ENCODE measurements around the gene FAM171A1.
A peak's percentile ranks its signal among the peaks of the same experiment; 100 is the strongest.

Gene FAM171A1

GRCh38 chr10:15373199-15373598 is 2.1 kb upstream of the FAM171A1 start:
- H2AFZ ChIP-seq (ENCODE audit: low read length) = peak overlapping the region; percentile 38; the same call in 1 of the 2 replicates

DNA sequence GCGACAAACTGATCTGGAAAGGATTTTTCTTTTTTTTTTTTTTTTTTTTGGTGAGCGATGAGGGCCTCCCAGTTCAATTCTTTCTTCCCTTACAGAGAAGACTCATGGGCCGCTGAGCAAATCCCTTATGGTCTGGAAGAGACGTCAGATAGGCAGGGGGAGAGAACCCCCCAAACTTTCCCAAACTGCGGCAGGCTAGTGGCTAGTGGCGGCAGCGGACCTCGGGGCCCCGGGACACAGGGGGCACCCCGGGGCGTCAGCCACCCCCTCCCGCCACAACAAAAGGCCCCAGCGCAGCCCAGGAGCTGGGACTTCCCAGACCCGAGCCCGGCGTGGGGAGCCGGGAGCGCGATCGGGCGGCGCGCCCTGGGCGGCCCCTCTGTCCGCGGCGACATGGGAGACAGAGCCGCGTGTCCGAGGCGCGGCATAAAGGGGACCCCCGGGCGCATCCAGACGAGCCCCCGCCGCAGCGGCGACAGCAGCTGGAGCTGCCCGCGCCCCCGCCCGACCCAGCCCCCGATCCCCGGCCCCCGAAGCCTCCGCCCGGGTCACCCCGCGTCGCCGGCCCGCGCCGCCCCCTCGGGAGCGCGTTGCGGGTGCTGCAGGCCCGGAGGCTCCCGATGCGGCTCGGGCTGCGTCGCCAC is 755 bp downstream of the FAM171A1 start:
- Histone ChIP-seq H3F3A (ENCODE audit: insufficient read depth, low read length) (peaks cover 20% of the 10 kb centered on the region), H4K20me1 (ENCODE audit: insufficient read depth, low read length) (no peaks in the 10 kb centered on the region), H3K27me3 (replicated peaks; ENCODE audit: insufficient read depth, low read length) (no peaks in the 10 kb centered on the region), H3K9ac (ENCODE audit: low read length) (peak overlapping the region; percentile 65; the same call in 1 of the 2 replicates), H3K4me1 (ENCODE audit: low read length) (peaks cover 21% of the 10 kb centered on the region), H3K9me3 (replicated peaks; ENCODE audit: insufficient read depth, low read length) (no peaks in the 10 kb centered on the region), H3K4me2 (ENCODE audit: low read depth, low read length) (peak overlapping the region; percentile 83), H3K4me3 (ENCODE audit: low read length) (peak overlapping the region; percentile 65), H3K79me2 (ENCODE audit: low read length) (peaks cover 16% of the 10 kb centered on the region), H3K9me2 (replicated peaks; ENCODE audit: insufficient read depth, low read length) (no peaks in the 10 kb centered on the region), H2AFZ (ENCODE audit: low read length) (peak overlapping the region; percentile 58; the same call in 1 of the 2 replicates), H3K27ac (ENCODE audit: low read length) (no peak overlapping the region), H3K36me3 (replicated peaks; ENCODE audit: insufficient read depth, low read length) (no peaks in the 10 kb centered on the region)
- no peak for DNase-seq
- TF ChIP-seq EZH2 (optimal IDR thresholded peaks at IDR 0.05; ENCODE audit: low read depth, low read length) = no peak
- no peak for TF ChIP-seq EZH2phosphoT487 (IDR thresholded peaks at IDR 0.05; ENCODE audit: low read length)
- no peak for TF ChIP-seq CTCF (IDR thresholded peaks at IDR 0.05; ENCODE audit: low read length)

More at GRCh38 chr10:15373199-15373598, 2.1 kb upstream of the FAM171A1 start:
- peaks cover 20% of the 10 kb centered on the region for H3F3A ChIP-seq (ENCODE audit: insufficient read depth, low read length)
- no peak for TF ChIP-seq EZH2 (optimal IDR thresholded peaks at IDR 0.05; ENCODE audit: low read depth, low read length)
- TF ChIP-seq EZH2phosphoT487 (IDR thresholded peaks at IDR 0.05; ENCODE audit: low read length) = no peak
- TF ChIP-seq CTCF (IDR thresholded peaks at IDR 0.05; ENCODE audit: low read length) = no peak
- peaks cover 11% of the 10 kb centered on the region for H3K79me2 ChIP-seq (ENCODE audit: low read length)
- DNase-seq = no peak
- peaks cover 21% of the 10 kb centered on the region for H3K4me1 ChIP-seq (ENCODE audit: low read length)
- peak overlapping the region; percentile 30; the same call in 1 of the 2 replicates for H3K9ac ChIP-seq (ENCODE audit: low read length)
- peak overlapping the region; percentile 68; the same call in 1 of the 2 replicates for H3K27ac ChIP-seq (ENCODE audit: low read length)
- H4K20me1 ChIP-seq (ENCODE audit: insufficient read depth, low read length) = no peaks in the 10 kb centered on the region
- H3K4me2 ChIP-seq (ENCODE audit: low read depth, low read length) = peak overlapping the region; percentile 70; the same call in 1 of the 2 replicates
- H3K27me3 ChIP-seq (replicated peaks; ENCODE audit: insufficient read depth, low read length) = no peaks in the 10 kb centered on the region
- H3K36me3 ChIP-seq (replicated peaks; ENCODE audit: insufficient read depth, low read length) = no peaks in the 10 kb centered on the region
- H3K9me3 ChIP-seq (replicated peaks; ENCODE audit: insufficient read depth, low read length) = no peaks in the 10 kb centered on the region
- no peak overlapping the region for H3K4me3 ChIP-seq (ENCODE audit: low read length)
- no peaks in the 10 kb centered on the region for H3K9me2 ChIP-seq (replicated peaks; ENCODE audit: insufficient read depth, low read length)

DNA sequence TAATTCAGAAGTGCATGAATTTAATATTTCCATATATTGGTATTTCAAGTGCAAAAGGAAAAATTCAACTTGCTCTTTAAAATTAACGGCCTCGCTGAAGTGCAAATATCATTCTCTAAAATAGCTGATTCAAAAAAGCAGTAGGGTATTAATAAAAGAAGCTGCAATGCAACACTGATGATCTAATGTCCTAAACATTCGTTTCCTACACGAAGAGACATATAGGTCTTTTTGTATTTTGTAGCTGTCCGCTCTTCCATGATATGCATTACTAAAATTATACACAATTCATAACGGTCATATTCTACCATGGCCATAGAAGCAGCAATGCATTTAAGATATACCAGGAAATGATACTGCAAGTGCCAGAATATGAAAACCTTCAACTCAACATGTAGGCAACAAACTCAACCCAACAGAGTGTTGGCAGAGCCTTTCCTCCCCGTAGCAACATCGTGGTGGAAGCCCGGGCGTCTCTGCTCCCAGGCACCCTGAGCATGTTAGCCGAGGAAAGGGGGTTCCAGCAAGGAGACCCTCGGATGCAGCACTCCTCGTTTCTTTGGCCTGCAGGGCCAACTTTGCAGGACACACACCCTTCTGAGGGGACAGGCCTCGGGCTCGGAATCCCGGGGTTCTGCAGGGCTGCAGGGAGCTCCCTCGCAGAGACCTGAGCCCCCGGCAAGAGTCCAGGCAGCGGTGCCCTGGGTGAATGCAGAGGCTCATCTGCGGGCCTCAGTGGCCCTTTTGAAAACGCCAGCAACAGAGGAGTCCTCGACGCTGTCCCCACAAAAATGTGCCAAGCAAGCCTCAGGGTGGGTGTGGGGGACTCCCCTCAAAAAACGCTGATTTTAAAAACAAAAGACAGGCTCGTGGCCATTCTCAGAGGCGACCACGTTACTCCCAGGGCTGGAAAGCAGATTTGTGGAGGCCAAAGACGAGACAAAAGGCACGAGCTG is 1.6 kb downstream of the FAM171A1 start:
- Histone ChIP-seq H3K27ac (ENCODE audit: low read length) (no peak overlapping the region), H3K9ac (ENCODE audit: low read length) (peak overlapping the region; percentile 65; the same call in 1 of the 2 replicates)
- DNase-seq = no peak

More for the DNA sequence above, 1.6 kb downstream of the FAM171A1 start:
- Histone ChIP-seq H3K4me2 (ENCODE audit: low read depth, low read length) (peak overlapping the region; percentile 83), H3K36me3 (replicated peaks; ENCODE audit: insufficient read depth, low read length) (no peaks in the 10 kb centered on the region), H3K4me1 (ENCODE audit: low read length) (peaks cover 19% of the 10 kb centered on the region), H3K79me2 (ENCODE audit: low read length) (peaks cover 16% of the 10 kb centered on the region), H3K27me3 (replicated peaks; ENCODE audit: insufficient read depth, low read length) (no peaks in the 10 kb centered on the region), H4K20me1 (ENCODE audit: insufficient read depth, low read length) (no peaks in the 10 kb centered on the region), H3F3A (ENCODE audit: insufficient read depth, low read length) (peaks cover 19% of the 10 kb centered on the region), H3K9me2 (replicated peaks; ENCODE audit: insufficient read depth, low read length) (no peaks in the 10 kb centered on the region), H3K4me3 (ENCODE audit: low read length) (peak overlapping the region; percentile 65), H3K9me3 (replicated peaks; ENCODE audit: insufficient read depth, low read length) (no peaks in the 10 kb centered on the region), H2AFZ (ENCODE audit: low read length) (peak overlapping the region; percentile 58; the same call in 1 of the 2 replicates)
- TF ChIP-seq CTCF (IDR thresholded peaks at IDR 0.05; ENCODE audit: low read length) (no peak), EZH2 (optimal IDR thresholded peaks at IDR 0.05; ENCODE audit: low read depth, low read length) (no peak), EZH2phosphoT487 (IDR thresholded peaks at IDR 0.05; ENCODE audit: low read length) (no peak)
